NCI-H1092 treated with DMSO at 0.1 percent for 48 hours (cell line): ENCODE data around the gene TNFSF15.
"Not testable (repeated sequence)": the region's sequence is repeated elsewhere in the genome, so short reads cannot be mapped to it uniquely, and the experiment has no call there.

ENCODE experiments used
- DNase-seq: peaks from one replicate; lab custom pipeline; 2025; lab: John Stamatoyannopoulos, UW

Gene TNFSF15

GRCh38 chr9:114754581-114754980 is 51.3 kb downstream of the TNFSF15 start:
- DNase-seq: no peak

GRCh38 chr9:114746591-114747346 is 59.1 kb downstream of the TNFSF15 start:
- DNase-seq: peak; percentile 53

GRCh38 chr9:114745879-114746550 is 59.8 kb downstream of the TNFSF15 start:
- DNase-seq: no peak

GRCh38 chr9:114745108-114745848 is 60.6 kb downstream of the TNFSF15 start:
- peak; percentile 28 for DNase-seq

- DNase-seq: no peak
Measured at GRCh38 chr9:114743446-114743845, 62.4 kb downstream of the TNFSF15 start.

GRCh38 chr9:114742947-114743346 is 62.9 kb downstream of the TNFSF15 start:
- DNase-seq: no peak

GRCh38 chr9:114741521-114741920 is 64.3 kb downstream of the TNFSF15 start:
- not testable (repeated sequence) for DNase-seq

- peak; percentile 62 for DNase-seq
Measured at GRCh38 chr9:114738581-114739316, 67.1 kb downstream of the TNFSF15 start.

GRCh38 chr9:114737847-114738246 is 68.0 kb downstream of the TNFSF15 start:
- DNase-seq: no peak

- no peak for DNase-seq
Measured at GRCh38 chr9:114737118-114737517, 68.7 kb downstream of the TNFSF15 start.

- DNase-seq: no peak
Measured at GRCh38 chr9:114735704-114736103, 70.1 kb downstream of the TNFSF15 start.

- not testable (repeated sequence) for DNase-seq
Measured at GRCh38 chr9:114735139-114735538, 70.7 kb downstream of the TNFSF15 start.
